Adrenal gland (tissue), 12 donors: ENCODE results near the gene ELOVL6. TPM values are rescaled to one million over a fixed set of nuclear protein-coding genes. Genes with fewer than 3 reads are reported as not detected.

Source experiments
- DNase-seq, 7 donors: peaks; one replicate each; pipeline ENCODE4 v3.0.0-alpha.2; 2019 to 2020
- H3K27ac ChIP-seq, 5 donors: fragments of 200-600 bp; sonication (generic) in 4 of 5; 1 replicate in 3 of 5; 2 replicates in 2 of 5; pipeline versions ENCODE4 v1.5.1 to v1.8.0; 2016 to 2020; ENCODE audit warnings: mild to moderate bottlenecking in 1 of 5
- H3K27me3 ChIP-seq: fragments of 200-600 bp; 2 replicates; pipeline ENCODE4 v1.8.0; 2021
- H3K36me3 ChIP-seq, 2 donors: fragments of 200-600 bp; replicated peaks in 1 of 2; 1 replicate in 1 of 2; 2 replicates in 1 of 2; pipeline versions ENCODE4 v1.5.1 to v1.8.0; 2018 to 2022
- H3K4me1 ChIP-seq, 2 donors: fragments of 200-600 bp; replicated peaks in 1 of 2; 1 replicate in 1 of 2; 2 replicates in 1 of 2; pipeline versions ENCODE4 v1.5.1 to v1.8.0; 2018 to 2021
- H3K4me3 ChIP-seq, 4 donors: fragments of 200-600 bp; sonication (generic) in 3 of 4; one replicate each; pipeline ENCODE4 v1.5.1; 2016 to 2018
- H3K9me3 ChIP-seq, 3 donors: fragments of 200-600 bp; sonication (generic) in 1 of 3; replicated peaks in 1 of 3; 1 replicate in 2 of 3; 2 replicates in 1 of 3; pipeline versions ENCODE4 v1.5.1 to v1.8.0; 2016 to 2021
- CTCF ChIP-seq, 6 experiments: fragments of 450-650 bp in 4 of 6; fragments of 200-600 bp in 2 of 6; sonication (generic) in 1 of 6; IDR thresholded peaks; 1 replicate in 5 of 6; 2 replicates in 1 of 6; pipeline versions ENCODE4 v1.5.1 to v1.8.0; 2016 to 2021; ENCODE audit warnings: antibody characterized with exemption in 6 of 6, mild to moderate bottlenecking in 2 of 6, moderate library complexity in 1 of 6
- POLR2A ChIP-seq, 2 donors: fragments of 450-650 bp; IDR thresholded peaks; one replicate each; pipeline ENCODE4 v1.6.1; 2017; ENCODE audit warnings: antibody characterized with exemption in 2 of 2, mild to moderate bottlenecking in 2 of 2, moderate library complexity in 1 of 2
- WGBS, 4 donors: extraction: QIAGEN DNeasy Blood & Tissue Kit in 2 of 4; methylation state at CpG; one replicate each; pipeline versions ENCODE4 v1.1.5 to v1.1.7; 2013 to 2017; 5-methylcytosine and 5-hydroxymethylcytosine counted together
- intact Hi-C, 2 donors: fragments of 100-400 bp; cut with DNase I; formaldehyde crosslinking; loops; one replicate each; pipeline versions ENCODE4 v1.14.1 to v1.15.0; 2022 to 2023
- polyA plus RNA-seq, 3 donors: library from polyadenylated mRNA; stranded (reverse); fragments of 200-250 nt in 2 of 3; fragments of 350-450 nt in 1 of 3; fragmentation: Illumina TruSeq in 1 of 3; extraction: RNeasy Lipid Tissue Mini Kit (QIAGEN cat#74804) in 1 of 3; gene quantifications; one replicate each; pipeline ENCODE4 v1.2.3, GENCODE V29; 2013 to 2014
- total RNA-seq, 9 donors: library from RNA; depleted of rRNA in 4 of 9; stranded (reverse); fragments of >200 nt in 4 of 9; fragments of 120-200 nt in 1 of 9; fragmentation: NEBNext Ultra II Directional in 1 of 9; extraction: Animal tissue kit (Norgen Biotek cat#: 25700) in 1 of 9; gene quantifications; one replicate each; pipeline versions ENCODE4 v1.1.0 to v1.2.4, GENCODE V29; 2013 to 2023
- donor health status: healthy with polysubstance abuse.
- donor health status: Bipolar disorder and iron deficiency.
- donor health status: DM: yes; HTN: yes; CAD: no.
- donor health status: DM: no; HTN: no; CAD: no.
- donor health status: DM: no; HTN: no; CAD: no.
- donor health status: DM: yes; HTN: yes; CAD: no.

ELOVL6 gene
- total and polyA plus RNA-seq, 12 donors = 2.8 to 68.2 (median 16.4) TPM

GRCh38 chr4:110049951-110050925 is 148.2 kb downstream of the ELOVL6 start:
- H3K9me3 ChIP-seq = no peaks in the 10 kb centered on the region
- DNase-seq = peak; percentile 19 to 80 (median 42)
- no peak overlapping the region for H3K4me3 ChIP-seq
- intact Hi-C loops = loop anchor here (5.0 kb wide), 1 partner anchor 157 kb away; no protein-coding TSS in a partner anchor
- no peaks in the 10 kb centered on the region for H3K27me3 ChIP-seq
- H3K4me1 ChIP-seq = no peaks in the 10 kb centered on the region
- H3K27ac ChIP-seq = no peak overlapping the region
- WGBS, 4 donors = 58 to 64% (median 63%) methylated on average over 9 of the region's 9 CpGs
- H3K36me3 ChIP-seq = no peaks in the 10 kb centered on the region
- TF ChIP-seq POLR2A (IDR thresholded peaks at IDR 0.05) = no peak
- peak; percentile 53 to 80 (median 74) for TF ChIP-seq CTCF (IDR thresholded peaks at IDR 0.05)

- Histone ChIP-seq H3K4me1 (no peaks in the 10 kb centered on the region), H3K36me3 (no peaks in the 10 kb centered on the region), H3K4me3 (no peak overlapping the region), H3K9me3 (no peaks in the 10 kb centered on the region), H3K27ac (no peak overlapping the region), H3K27me3 (no peaks in the 10 kb centered on the region)
- intact Hi-C loops = loop anchor here in 1 of 2 donors (5.0 kb wide), 1 partner anchor 161 kb away; no protein-coding TSS in a partner anchor
- 92 to 99% (median 94%) methylated on average over 4 to 5 of the region's 5 CpGs for WGBS, 4 donors
- TF ChIP-seq CTCF (IDR thresholded peaks at IDR 0.05) = no peak
- no peak for TF ChIP-seq POLR2A (IDR thresholded peaks at IDR 0.05)
- DNase-seq = no peak
These were observed 151.8 kb downstream of the ELOVL6 start for GRCh38 chr4:110046588-110047049.

GRCh38 chr4:110042545-110043517 is 155.6 kb downstream of the ELOVL6 start:
- 42 to 56% (median 46%) methylated on average over 13 of the region's 13 CpGs for WGBS, 4 donors
- no peaks in the 10 kb centered on the region for H3K4me1 ChIP-seq
- H3K27me3 ChIP-seq = peaks cover 3% of the 10 kb centered on the region
- no peaks in the 10 kb centered on the region for H3K36me3 ChIP-seq
- H3K9me3 ChIP-seq = no peaks in the 10 kb centered on the region
- intact Hi-C loops = no loop called here
- TF ChIP-seq CTCF (IDR thresholded peaks at IDR 0.05) (no peak), POLR2A (IDR thresholded peaks at IDR 0.05) (no peak)
- H3K27ac ChIP-seq = no peak overlapping the region
- no peak overlapping the region for H3K4me3 ChIP-seq
- DNase-seq = no peak
